CD1c-positive myeloid dendritic cell (primary cell): ENCODE results near the gene WARS2.
A peak's percentile ranks its signal among the peaks of the same experiment; 100 is the strongest.

Experiments
- DNase-seq: peaks from one replicate; pipeline ENCODE4 v3.0.0-alpha.2; 2016; ENCODE audit errors: extremely low spot score

WARS2 gene

DNA sequence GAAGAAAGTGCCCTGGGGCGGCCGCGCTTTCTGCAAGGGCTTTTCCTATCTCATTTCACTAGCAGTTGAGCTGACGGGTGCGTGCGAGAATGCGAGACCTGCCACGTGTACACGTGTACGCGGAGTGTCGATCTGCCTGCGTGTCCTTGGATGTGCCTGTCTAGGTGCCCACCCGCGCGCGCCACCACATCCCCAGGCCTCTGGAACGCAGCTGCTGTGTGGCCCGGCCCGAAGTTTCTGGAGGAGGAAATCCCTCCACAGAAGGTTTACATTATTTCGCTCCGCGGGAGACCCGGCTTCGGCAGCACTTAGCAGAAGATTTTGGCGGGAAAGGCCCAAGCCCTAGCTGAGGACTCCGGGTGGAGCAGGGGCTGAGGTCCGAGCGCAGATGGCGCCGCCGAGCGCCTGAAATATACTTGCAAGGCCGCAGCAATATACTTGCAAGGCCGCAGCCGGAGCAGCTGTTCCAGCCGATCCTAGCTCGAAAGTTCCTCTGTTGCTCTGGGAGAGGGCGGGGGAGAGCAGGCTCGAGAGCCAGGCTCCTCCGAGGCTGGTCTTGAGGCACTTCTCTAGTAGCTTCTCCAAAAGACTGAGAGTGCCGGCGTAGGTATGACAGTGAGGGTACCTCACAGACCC lies 156.2 kb downstream of the WARS2 start:
- peak; percentile 50 for DNase-seq

DNA sequence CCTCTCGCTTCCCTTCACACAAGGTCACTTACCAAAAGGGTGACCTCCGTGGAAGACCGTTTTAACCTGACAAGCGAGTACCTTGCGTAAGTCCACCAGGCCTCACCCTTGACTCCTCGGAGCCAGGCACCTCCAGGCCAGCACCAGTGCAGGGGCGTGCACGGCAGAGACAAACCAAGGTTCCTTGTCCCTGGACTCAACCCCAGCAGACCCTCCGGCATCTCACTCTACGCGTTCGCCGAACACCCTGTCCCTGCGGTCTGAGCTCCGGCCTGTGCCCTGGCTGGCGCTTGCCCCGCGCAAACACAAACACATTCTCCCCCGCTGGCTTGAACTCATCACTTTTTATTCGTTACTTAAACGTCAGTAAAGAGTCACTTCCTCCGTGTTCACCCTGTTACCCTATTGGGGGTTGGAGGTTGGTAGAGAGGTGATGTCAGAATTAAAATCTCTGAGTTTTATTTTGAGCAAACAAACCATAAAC lies 156.9 kb downstream of the WARS2 start:
- DNase-seq: no peak

DNA sequence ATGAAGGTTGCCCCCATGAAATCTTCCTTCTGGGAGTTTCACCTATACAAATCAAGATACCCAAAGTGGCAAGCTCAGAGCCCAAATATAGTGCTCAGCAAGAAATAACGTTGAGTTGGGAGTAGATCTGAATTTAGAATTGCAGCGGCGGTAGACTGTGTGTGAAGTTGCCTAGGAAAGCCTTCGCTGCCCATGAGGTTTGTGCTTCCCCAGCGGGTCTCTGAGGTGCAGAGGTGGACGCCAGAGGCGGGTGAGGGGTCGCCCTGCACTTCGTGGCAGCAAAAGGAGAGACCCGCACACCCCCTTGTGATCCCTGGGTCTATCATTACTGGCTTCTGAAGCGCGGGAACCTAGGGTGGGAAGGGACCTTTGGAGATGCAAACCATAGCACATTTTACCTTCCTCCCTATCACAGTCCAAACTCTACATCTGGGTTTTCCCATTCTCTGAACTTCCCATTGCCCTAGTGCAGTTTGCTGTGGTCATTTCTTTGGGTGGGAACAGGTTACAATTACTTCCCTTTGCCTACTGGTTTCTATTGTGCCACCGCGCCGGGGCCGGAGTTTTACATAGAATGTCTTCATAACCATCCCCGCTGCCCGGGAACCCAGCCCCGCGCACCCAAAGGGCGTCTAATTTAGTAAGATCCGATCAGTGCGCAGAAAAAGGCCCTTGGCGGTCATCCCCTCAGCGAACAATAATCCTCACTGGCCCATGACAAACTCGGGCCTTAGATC lies 157.5 kb downstream of the WARS2 start:
- no peak for DNase-seq

DNA sequence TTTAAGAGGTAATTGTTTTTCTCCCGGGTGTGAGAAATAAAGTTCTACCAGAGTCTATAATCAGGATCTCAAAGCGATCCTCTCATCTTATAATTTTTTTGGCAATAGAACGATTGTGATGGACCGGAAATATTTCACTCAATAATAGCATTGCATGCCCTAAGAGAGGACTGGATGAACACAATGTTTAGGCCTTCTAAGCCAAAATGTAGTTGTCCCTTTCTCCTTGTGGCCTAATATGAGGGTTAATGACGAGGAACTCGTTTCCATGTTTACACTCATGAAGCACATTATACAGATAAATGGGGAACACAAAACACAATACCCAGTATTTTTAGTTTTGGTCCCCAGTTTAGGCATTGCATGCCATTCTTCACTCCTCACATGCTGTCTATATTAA lies 158.2 kb downstream of the WARS2 start:
- no peak for DNase-seq

DNA sequence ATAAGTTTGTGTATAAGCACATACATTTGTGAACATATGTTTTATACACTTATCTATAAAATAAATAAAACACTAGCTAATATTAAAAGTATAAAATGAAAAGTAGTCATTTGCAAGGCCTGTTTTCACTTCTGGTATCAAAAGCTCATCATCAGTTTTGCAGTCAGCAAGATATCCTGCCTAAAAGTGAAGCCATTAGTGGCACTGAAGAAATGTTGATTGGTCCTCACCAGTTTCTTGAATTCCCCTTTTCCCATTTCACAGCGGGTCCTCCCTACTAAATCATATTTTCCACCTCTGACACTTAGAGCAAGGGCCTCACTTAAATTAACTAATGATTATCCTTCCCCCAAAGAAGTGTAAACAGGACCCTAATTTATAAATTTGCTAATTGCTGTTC lies 159.0 kb downstream of the WARS2 start:
- DNase-seq: no peak
